ENCODE data around the gene SYNE1.

The SYNE1 gene

GRCh38 chr6:152290693-152291092, 346.5 kb downstream of the SYNE1 start:
- no peak for DNase-seq (ENCODE audit: low read depth, low spot score)

- no peak for DNase-seq (ENCODE audit: low read depth, low spot score)
Observed at GRCh38 chr6:152277826-152278329, 359.3 kb downstream of the SYNE1 start.

GRCh38 chr6:152273638-152274037, 363.5 kb downstream of the SYNE1 start:
- no peak for DNase-seq (ENCODE audit: low read depth, low spot score)

GRCh38 chr6:152273002-152273401, 364.2 kb downstream of the SYNE1 start:
- DNase-seq (ENCODE audit: low read depth, low spot score), result no peak

- no peak for DNase-seq (ENCODE audit: low read depth, low spot score)
Observed at GRCh38 chr6:152272486-152272885, 364.7 kb downstream of the SYNE1 start.

- no peak for DNase-seq (ENCODE audit: low read depth, low spot score)
Observed at GRCh38 chr6:152271776-152272464, 365.2 kb downstream of the SYNE1 start.

GRCh38 chr6:152270301-152270925, 366.7 kb downstream of the SYNE1 start:
- no peak for DNase-seq (ENCODE audit: low read depth, low spot score)

- no peak for DNase-seq (ENCODE audit: low read depth, low spot score)
Observed at GRCh38 chr6:152268846-152269442, 368.2 kb downstream of the SYNE1 start.

- DNase-seq (ENCODE audit: low read depth, low spot score), result no peak
Observed at GRCh38 chr6:152267967-152268845, 369.0 kb downstream of the SYNE1 start.

GRCh38 chr6:152265651-152266050, 371.5 kb downstream of the SYNE1 start:
- DNase-seq (ENCODE audit: low read depth, low spot score), result no peak

- no peak for DNase-seq (ENCODE audit: low read depth, low spot score)
Observed at GRCh38 chr6:152263582-152263981, 373.6 kb downstream of the SYNE1 start.

GRCh38 chr6:152261179-152261578, 376.0 kb downstream of the SYNE1 start:
- no peak for DNase-seq (ENCODE audit: low read depth, low spot score)

GRCh38 chr6:152259234-152259633, 377.9 kb downstream of the SYNE1 start:
- no peak for DNase-seq (ENCODE audit: low read depth, low spot score)

- DNase-seq (ENCODE audit: low read depth, low spot score), result no peak
Observed at GRCh38 chr6:152257581-152257980, 379.6 kb downstream of the SYNE1 start.

GRCh38 chr6:152250127-152250526, 387.0 kb downstream of the SYNE1 start:
- DNase-seq (ENCODE audit: low read depth, low spot score), result no peak

- no peak for DNase-seq (ENCODE audit: low read depth, low spot score)
Observed at GRCh38 chr6:152248980-152249379, 388.2 kb downstream of the SYNE1 start.

- DNase-seq (ENCODE audit: low read depth, low spot score), result no peak
Observed at GRCh38 chr6:152246554-152247337, 390.4 kb downstream of the SYNE1 start.

GRCh38 chr6:152244998-152245630, 392.0 kb downstream of the SYNE1 start:
- no peak for DNase-seq (ENCODE audit: low read depth, low spot score)

- no peak for DNase-seq (ENCODE audit: low read depth, low spot score)
Observed at GRCh38 chr6:152241013-152241766, 396.0 kb downstream of the SYNE1 start.

- no peak for DNase-seq (ENCODE audit: low read depth, low spot score)
Observed at GRCh38 chr6:152240436-152240835, 396.7 kb downstream of the SYNE1 start.
